H1 (cell line): ENCODE data around the gene RPL41. TPM values are rescaled to one million over a fixed set of nuclear protein-coding genes. Genes with fewer than 3 reads are reported as not detected.

Source experiments
- CTCF ChIA-PET: fragments of 300-600 bp; sonication (Branson Sonifier 250); formaldehyde crosslinking; loops from one replicate; lab custom pipeline; 2021; ENCODE audit not compliant: partially characterized antibody; lab: Charles Lee
- POLR2A ChIA-PET: fragments of 300-600 bp; sonication (Branson Sonifier 250); formaldehyde crosslinking; loops from one replicate; lab custom pipeline; 2021; ENCODE audit warnings: inconsistent platforms; ENCODE audit not compliant: partially characterized antibody; lab: Charles Lee
- DNase-seq, 2 experiments: peaks; one replicate each; pipeline versions ENCODE4 v3.0.0 to v3.0.0-alpha.2; 2010 to 2022; ENCODE audit warnings: low spot score in 2 of 2, low read depth in 1 of 2, mixed read lengths in 1 of 2
- FAIRE-seq: peaks from 2 replicates; lab custom pipeline; 2011; peaks lifted over from hg19 to GRCh38; lab: Jason Lieb, UNC
- H2AFZ ChIP-seq: 2 replicates; pipeline ENCODE4 v1.8.1; 2012; ENCODE audit warnings: low read length, inconsistent platforms
- H2AK5ac ChIP-seq: 2 replicates; pipeline ENCODE4 v1.6.1; 2013; ENCODE audit warnings: low read depth, low read length
- H2BK120ac ChIP-seq: replicated peaks from 2 replicates; pipeline ENCODE3; 2013; ENCODE audit warnings: low read depth, low read length, inconsistent platforms
- H2BK12ac ChIP-seq: 2 replicates; pipeline ENCODE4 v1.6.1; 2013; ENCODE audit warnings: low read depth, low read length
- H2BK15ac ChIP-seq: 2 replicates; pipeline ENCODE4 v1.6.1; 2013; ENCODE audit warnings: low read length
- H2BK20ac ChIP-seq: 2 replicates; pipeline ENCODE4 v1.6.1; 2013; ENCODE audit warnings: low read length
- H2BK5ac ChIP-seq: 2 replicates; pipeline ENCODE4 v1.6.1; 2013; ENCODE audit warnings: low read depth, low read length
- H3K14ac ChIP-seq: 2 replicates; pipeline ENCODE4 v1.6.1; 2013; ENCODE audit warnings: inconsistent platforms; ENCODE audit not compliant: insufficient read length
- H3K18ac ChIP-seq: 2 replicates; pipeline ENCODE4 v1.6.1; 2013; ENCODE audit warnings: low read length; ENCODE audit errors: extremely low read depth
- H3K23ac ChIP-seq: 2 replicates; pipeline ENCODE4 v1.6.1; 2013; ENCODE audit warnings: inconsistent platforms; ENCODE audit not compliant: insufficient read length
- H3K23me2 ChIP-seq: 2 replicates; pipeline ENCODE4 v1.6.1; 2013; ENCODE audit warnings: low read depth, low read length
- H3K27ac ChIP-seq: 2 replicates; pipeline ENCODE4 v1.6.1; 2011; ENCODE audit warnings: low read depth, low read length, inconsistent platforms
- H3K27me3 ChIP-seq, 4 experiments: replicated peaks in 1 of 4; 1 replicate in 1 of 4; 2 replicates in 3 of 4; pipeline versions ENCODE4 v1.6.1 to v1.8.1; 2011 to 2013; ENCODE audit warnings: low read length in 3 of 4, mild to moderate bottlenecking in 3 of 4, inconsistent platforms in 2 of 4, mixed read lengths in 2 of 4, moderate library complexity in 1 of 4; ENCODE audit not compliant: control insufficient read depth in 3 of 4, insufficient read depth in 3 of 4; ENCODE audit errors: extremely low read depth in 1 of 4
- H3K36me3 ChIP-seq, 4 experiments: 2 replicates each; pipeline versions ENCODE4 v1.6.1 to v1.8.1; 2011 to 2013; ENCODE audit warnings: mild to moderate bottlenecking in 4 of 4, low read length in 3 of 4, moderate library complexity in 2 of 4, control low read depth in 1 of 4, inconsistent platforms in 1 of 4; ENCODE audit not compliant: insufficient read depth in 4 of 4, control insufficient read depth in 2 of 4
- H3K4ac ChIP-seq: replicated peaks from 2 replicates; pipeline ENCODE3; 2013; ENCODE audit warnings: low read length, low read depth, mixed read lengths, inconsistent platforms; ENCODE audit not compliant: insufficient read length
- H3K4me1 ChIP-seq, 4 experiments: replicated peaks in 1 of 4; 1 replicate in 1 of 4; 2 replicates in 3 of 4; pipeline versions ENCODE4 v1.6.1 to v1.8.1; 2011 to 2013; ENCODE audit warnings: low read length in 3 of 4, inconsistent platforms in 2 of 4, mixed read lengths in 1 of 4; ENCODE audit not compliant: insufficient read depth in 4 of 4, control insufficient read depth in 3 of 4
- H3K4me2 ChIP-seq, 2 experiments: 2 replicates each; pipeline versions ENCODE4 v1.6.1 to v1.8.1; 2011 to 2013; ENCODE audit warnings: low read depth in 2 of 2, low read length in 2 of 2, control low read depth in 1 of 2, inconsistent platforms in 1 of 2, mild to moderate bottlenecking in 1 of 2; ENCODE audit not compliant: insufficient read depth in 1 of 2
- H3K4me3 ChIP-seq, 4 experiments: fragments of 200-600, 300-600 bp in 1 of 4; sonication (generic), shearing (Covaris generic), sonication (Bioruptor Twin) in 1 of 4; 2 replicates each; pipeline versions ENCODE4 v1.5.1 to v1.8.1; 2011 to 2016; ENCODE audit warnings: low read length in 4 of 4, low read depth in 3 of 4, control low read depth in 2 of 4, inconsistent platforms in 2 of 4, mild to moderate bottlenecking in 2 of 4, mixed read lengths in 1 of 4, moderate library complexity in 1 of 4; ENCODE audit not compliant: insufficient read depth in 2 of 4; ENCODE audit errors: extremely low read depth in 1 of 4
- H3K56ac ChIP-seq: replicated peaks from 2 replicates; pipeline ENCODE3; 2013; ENCODE audit warnings: low read depth, mild to moderate bottlenecking, mixed read lengths, low read length, inconsistent platforms; ENCODE audit not compliant: insufficient read length
- H3K79me1 ChIP-seq: 2 replicates; pipeline ENCODE4 v1.6.1; 2013; ENCODE audit warnings: low read depth, low read length, control low read depth
- H3K79me2 ChIP-seq, 2 experiments: 2 replicates each; pipeline versions ENCODE4 v1.6.1 to v1.8.1; 2012 to 2013; ENCODE audit warnings: low read length in 2 of 2, mild to moderate bottlenecking in 2 of 2, inconsistent platforms in 1 of 2; ENCODE audit not compliant: insufficient read depth in 2 of 2, control insufficient read depth in 1 of 2
- H3K9ac ChIP-seq, 4 experiments: replicated peaks in 1 of 4; 1 replicate in 1 of 4; 2 replicates in 3 of 4; pipeline versions ENCODE4 v1.6.1 to v1.8.1; 2011 to 2013; ENCODE audit warnings: low read depth in 3 of 4, low read length in 3 of 4, control low read depth in 2 of 4, mild to moderate bottlenecking in 2 of 4, moderate library complexity in 2 of 4, inconsistent platforms in 1 of 4; ENCODE audit errors: extremely low read depth in 1 of 4
- H3K9me3 ChIP-seq, 2 experiments: 2 replicates each; pipeline versions ENCODE4 v1.6.1 to v1.8.1; 2012 to 2013; ENCODE audit warnings: mild to moderate bottlenecking in 2 of 2, moderate library complexity in 2 of 2, control low read depth in 1 of 2, inconsistent platforms in 1 of 2, low read depth in 1 of 2, low read length in 1 of 2, mixed read lengths in 1 of 2; ENCODE audit not compliant: insufficient read depth in 2 of 2
- H4K20me1 ChIP-seq, 2 experiments: replicated peaks in 1 of 2; 2 replicates each; pipeline versions ENCODE3 to v1.8.1; 2011 to 2013; ENCODE audit warnings: inconsistent platforms in 2 of 2, low read length in 2 of 2, mild to moderate bottlenecking in 1 of 2; ENCODE audit not compliant: insufficient read depth in 2 of 2, control insufficient read depth in 1 of 2
- H4K5ac ChIP-seq: 2 replicates; pipeline ENCODE4 v1.6.1; 2013; ENCODE audit warnings: low read length, low read depth, mixed read lengths, inconsistent platforms; ENCODE audit not compliant: insufficient read length
- H4K8ac ChIP-seq: 2 replicates; pipeline ENCODE4 v1.8.0; 2013; ENCODE audit warnings: mild to moderate bottlenecking, moderate library complexity, low read length, inconsistent platforms; ENCODE audit not compliant: insufficient read depth; ENCODE audit errors: extremely low read depth
- H4K91ac ChIP-seq: replicated peaks from 2 replicates; pipeline ENCODE3; 2013; ENCODE audit warnings: low read length, mixed read lengths, inconsistent platforms; ENCODE audit not compliant: insufficient read length
- EZH2 ChIP-seq: fragments of 200-600 bp; sonication (generic); IDR thresholded peaks from 2 replicates; pipeline ENCODE4 v1.7.1; 2012; ENCODE audit warnings: low read depth, mild to moderate bottlenecking, moderate library complexity, low read length, inconsistent platforms; ENCODE audit not compliant: severe bottlenecking
- RNF2 ChIP-seq: fragments of 200-900, 300-1000 bp; sonication (generic); IDR thresholded peaks from 2 replicates; pipeline ENCODE4 v1.7.1; 2016; ENCODE audit warnings: borderline replicate concordance, low read depth, mild to moderate bottlenecking, antibody characterized with exemption, low read length; ENCODE audit not compliant: poor library complexity, severe bottlenecking; ENCODE audit errors: missing control alignments
- SIX5 ChIP-seq: IDR thresholded peaks from 2 replicates; pipeline ENCODE4 v1.6.1; 2011; ENCODE audit warnings: mild to moderate bottlenecking, low read depth, low read length
- SP4 ChIP-seq: IDR thresholded peaks from 2 replicates; pipeline ENCODE4 v1.6.1; 2012; ENCODE audit warnings: low read length, inconsistent platforms
- TBP ChIP-seq: IDR thresholded peaks from 2 replicates; pipeline ENCODE4 v1.6.1; 2011; ENCODE audit warnings: low read depth, low read length, improper control_type of control experiment
- whole genome bisulfite sequencing, 2 experiments: shearing (Covaris generic) in 1 of 2; methylation state at CpG; one replicate each; pipeline versions ENCODE4 v1.1.6 to v1.1.7; 2013 to 2015; ENCODE audit warnings: low lambda C conversion rate in 2 of 2, mixed read lengths in 2 of 2, inconsistent platforms in 1 of 2, low coverage in 1 of 2, missing lambda C conversion rate in 1 of 2; ENCODE audit not compliant: insufficient replicate concordance in 2 of 2, insufficient coverage in 1 of 2, insufficient read length in 1 of 2; ENCODE audit errors: extremely low coverage in 1 of 2, missing lambda C conversion rate in 1 of 2; 5-methylcytosine and 5-hydroxymethylcytosine counted together
- polyA plus RNA-seq, 7 experiments: library from polyadenylated mRNA; depleted of rRNA in 3 of 7; stranded (reverse) in 5 of 7; unstranded in 2 of 7; fragments of >200 nt in 5 of 7; fragments of 200-250 nt in 2 of 7; gene quantifications; 1 replicate in 5 of 7; 2 replicates in 1 of 7; 4 replicates in 1 of 7; pipeline versions ENCODE4 v1.2.1 to v1.2.3, GENCODE V29; 2011 to 2013; ENCODE audit warnings: missing spikeins in 2 of 7, mixed read lengths in 2 of 7
- total RNA-seq: library from RNA; stranded (reverse); fragmentation: NEBNext Ultra II Directional; extraction: Animal tissue kit (Norgen Biotek cat#: 25700); gene quantifications from 2 replicates; pipeline ENCODE4 v1.2.1, GENCODE V29; 2021
- TF ChIP-seq, protein P1 (sequence below): IDR thresholded peaks from 2 replicates; pipeline ENCODE4 v1.6.1; 2011; ENCODE audit warnings: low read length, improper control_type of control experiment
- TF ChIP-seq, protein P2 (sequence below): IDR thresholded peaks from 2 replicates; pipeline ENCODE4 v1.6.1; 2011; ENCODE audit warnings: low read depth, mild to moderate bottlenecking, low read length; ENCODE audit not compliant: insufficient read depth
- TF ChIP-seq, protein P3 (sequence below): IDR thresholded peaks from 2 replicates; pipeline ENCODE4 v1.6.1; 2012; ENCODE audit warnings: low read length, inconsistent platforms

The RPL41 gene
- total and polyA plus RNA-seq, 2 of the 8 experiments (the other 6 are each of a cell fraction or from before 2014, with no cell fraction given), result 4,440 to 16,488 TPM

DNA sequence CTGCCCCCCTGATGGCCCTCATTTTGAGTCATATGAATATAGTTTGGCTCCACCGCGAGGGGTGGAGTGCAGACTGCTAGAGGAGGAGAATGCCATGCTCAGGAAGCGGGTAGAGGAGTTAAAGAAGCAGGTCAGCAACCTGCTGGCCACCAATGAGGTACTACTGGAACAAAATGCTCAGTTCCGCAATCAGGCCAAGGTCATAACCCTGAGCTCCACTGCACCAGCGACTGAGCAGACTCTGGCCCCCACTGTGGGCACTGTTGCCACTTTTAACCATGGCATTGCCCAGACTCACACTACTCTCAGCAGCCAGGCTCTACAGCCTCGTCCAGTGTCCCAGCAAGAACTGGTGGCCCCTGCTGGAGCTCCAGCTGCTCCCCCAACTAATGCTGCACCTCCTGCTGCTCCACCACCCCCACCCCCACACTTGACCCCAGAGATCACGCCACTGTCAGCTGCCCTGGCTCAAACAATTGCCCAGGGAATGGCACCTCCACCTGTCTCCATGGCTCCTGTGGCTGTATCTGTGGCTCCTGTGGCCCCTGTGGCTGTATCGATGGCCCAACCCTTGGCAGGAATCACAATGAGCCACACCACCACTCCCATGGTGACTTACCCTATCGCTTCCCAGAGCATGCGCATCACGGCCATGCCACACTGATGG lies 4.9 kb downstream of the RPL41 start:
- H3K14ac ChIP-seq, result no peak overlapping the region
- no peak overlapping the region for H3K27ac ChIP-seq
- peaks cover 3 to 13% of the 10 kb centered on the region in 2 experiments; a peak in 3 of 4 replicates for H3K79me2 ChIP-seq
- H3K4me2 ChIP-seq, result no peak overlapping the region
- H3K36me3 ChIP-seq, result peaks cover 0 to 19% (median 7%) of the 10 kb centered on the region in 4 experiments; a peak in 7 of 8 replicates
- H3K4me3 ChIP-seq, result no peak overlapping the region
- FAIRE-seq (no peak), DNase-seq (no peak)
- no peak overlapping the region for H2AK5ac ChIP-seq
- peaks cover 0 to 10% (median 7%) of the 10 kb centered on the region in 4 experiments; a peak in 5 of 7 replicates for H3K4me1 ChIP-seq
- H4K20me1 ChIP-seq, result peaks cover 0 to 3% of the 10 kb centered on the region in 2 experiments
- H2BK15ac ChIP-seq, result no peak overlapping the region
- no peak overlapping the region for H2BK20ac ChIP-seq
- peak overlapping the region; percentile 4; the same call in 1 of the 2 replicates for H4K8ac ChIP-seq
- H4K91ac ChIP-seq, result no peak overlapping the region
- H3K9ac ChIP-seq, result no peak overlapping the region
- H2BK5ac ChIP-seq, result no peak overlapping the region
- no peak overlapping the region for H2BK12ac ChIP-seq
- no peaks in the 10 kb centered on the region for H3K27me3 ChIP-seq
- H2AFZ ChIP-seq, result no peak overlapping the region
- H3K9me3 ChIP-seq, result no peaks in the 10 kb centered on the region
- H3K23me2 ChIP-seq, result peaks cover 10% of the 10 kb centered on the region
- no peak overlapping the region for H4K5ac ChIP-seq
- no peak overlapping the region for H3K23ac ChIP-seq
- no peak overlapping the region for H3K56ac ChIP-seq
- H2BK120ac ChIP-seq, result no peak overlapping the region
- no peak overlapping the region for H3K4ac ChIP-seq
- WGBS, 2 experiments, result 93% methylated on average over 11 of the region's 11 CpGs; no CpG with 5 or more reads in 1 of the 2 experiments
- H3K79me1 ChIP-seq, result no peaks in the 10 kb centered on the region; the same call in 1 of the 2 replicates
- no peak overlapping the region for H3K18ac ChIP-seq
- CTCF ChIA-PET, result interaction anchor here (0.6 to 5.3 kb wide), 7 partner anchors 8 to 1493 kb away, joined by 3 to 47 read pairs (median 22); partner anchors contain the start of genes ESYT1, MYL6B and RNF41
- POLR2A ChIA-PET, result interaction anchor here (1.3 to 7.1 kb wide), 3 partner anchors 11 to 115 kb away, joined by 3 to 267 read pairs (median 4); partner anchors contain the start of gene PA2G4
- TF ChIP-seq, protein P1, sequence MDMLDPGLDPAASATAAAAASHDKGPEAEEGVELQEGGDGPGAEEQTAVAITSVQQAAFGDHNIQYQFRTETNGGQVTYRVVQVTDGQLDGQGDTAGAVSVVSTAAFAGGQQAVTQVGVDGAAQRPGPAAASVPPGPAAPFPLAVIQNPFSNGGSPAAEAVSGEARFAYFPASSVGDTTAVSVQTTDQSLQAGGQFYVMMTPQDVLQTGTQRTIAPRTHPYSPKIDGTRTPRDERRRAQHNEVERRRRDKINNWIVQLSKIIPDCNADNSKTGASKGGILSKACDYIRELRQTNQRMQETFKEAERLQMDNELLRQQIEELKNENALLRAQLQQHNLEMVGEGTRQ, result no peak
- TF ChIP-seq, protein P2, sequence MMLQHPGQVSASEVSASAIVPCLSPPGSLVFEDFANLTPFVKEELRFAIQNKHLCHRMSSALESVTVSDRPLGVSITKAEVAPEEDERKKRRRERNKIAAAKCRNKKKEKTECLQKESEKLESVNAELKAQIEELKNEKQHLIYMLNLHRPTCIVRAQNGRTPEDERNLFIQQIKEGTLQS, result no peak
- no peak for TF ChIP-seq SP4
- no peak for TF ChIP-seq TBP
- TF ChIP-seq, protein P3, sequence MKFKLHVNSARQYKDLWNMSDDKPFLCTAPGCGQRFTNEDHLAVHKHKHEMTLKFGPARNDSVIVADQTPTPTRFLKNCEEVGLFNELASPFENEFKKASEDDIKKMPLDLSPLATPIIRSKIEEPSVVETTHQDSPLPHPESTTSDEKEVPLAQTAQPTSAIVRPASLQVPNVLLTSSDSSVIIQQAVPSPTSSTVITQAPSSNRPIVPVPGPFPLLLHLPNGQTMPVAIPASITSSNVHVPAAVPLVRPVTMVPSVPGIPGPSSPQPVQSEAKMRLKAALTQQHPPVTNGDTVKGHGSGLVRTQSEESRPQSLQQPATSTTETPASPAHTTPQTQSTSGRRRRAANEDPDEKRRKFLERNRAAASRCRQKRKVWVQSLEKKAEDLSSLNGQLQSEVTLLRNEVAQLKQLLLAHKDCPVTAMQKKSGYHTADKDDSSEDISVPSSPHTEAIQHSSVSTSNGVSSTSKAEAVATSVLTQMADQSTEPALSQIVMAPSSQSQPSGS, result no peak
- no peak for TF ChIP-seq EZH2
- TF ChIP-seq RNF2, result no peak
- TF ChIP-seq SIX5, result no peak
